Left ventricle myocardium superior (tissue), 1 donor: Measurements from ENCODE around the gene DLX5. TPM values are rescaled to one million over a fixed set of nuclear protein-coding genes. Genes with fewer than 3 reads are reported as not detected.
A peak's percentile ranks its signal among the peaks of the same experiment; 100 is the strongest.

ENCODE experiments used
- ATAC-seq: fragments of 200-7000 bp; cut with Tn5 transposase; one replicate; pipeline ENCODE4 v1.9.1; 2020; ENCODE audit warnings: mild to moderate bottlenecking, moderate library complexity
- DNase-seq: peaks from one replicate; pipeline ENCODE4 v3.0.0-alpha.2; 2020
- intact Hi-C: fragments of 100-400 bp; cut with micrococcal nuclease; formaldehyde crosslinking; loops from one replicate; pipeline ENCODE4 v1.11.0; 2022
- total RNA-seq: library from RNA; stranded (reverse); fragmentation: NEBNext Ultra II Directional; extraction: Animal tissue kit (Norgen Biotek cat#: 25700); gene quantifications from one replicate; pipeline ENCODE4 v1.2.1, GENCODE V29; 2021
- donor health status: DM: no; HTN: yes; CAD: no; lungs with severe emphysema.

The DLX5 gene
- total RNA-seq, 1 donor from 2014 or later, result not detected

DNA sequence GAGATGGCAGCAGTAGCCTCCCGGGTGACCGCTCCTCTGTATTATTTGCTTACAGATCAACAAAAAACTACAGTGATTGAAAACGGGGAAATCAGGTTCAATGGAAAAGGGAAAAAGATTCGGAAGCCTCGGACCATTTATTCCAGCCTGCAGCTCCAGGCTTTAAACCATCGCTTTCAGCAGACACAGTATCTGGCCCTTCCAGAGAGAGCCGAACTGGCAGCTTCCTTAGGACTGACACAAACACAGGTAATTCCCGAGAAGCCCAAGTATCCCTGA, 17.1 kb downstream of the DLX5 start:
- no peak for DNase-seq
- ATAC-seq, result no peak
- intact Hi-C loops, result no loop called here

DNA sequence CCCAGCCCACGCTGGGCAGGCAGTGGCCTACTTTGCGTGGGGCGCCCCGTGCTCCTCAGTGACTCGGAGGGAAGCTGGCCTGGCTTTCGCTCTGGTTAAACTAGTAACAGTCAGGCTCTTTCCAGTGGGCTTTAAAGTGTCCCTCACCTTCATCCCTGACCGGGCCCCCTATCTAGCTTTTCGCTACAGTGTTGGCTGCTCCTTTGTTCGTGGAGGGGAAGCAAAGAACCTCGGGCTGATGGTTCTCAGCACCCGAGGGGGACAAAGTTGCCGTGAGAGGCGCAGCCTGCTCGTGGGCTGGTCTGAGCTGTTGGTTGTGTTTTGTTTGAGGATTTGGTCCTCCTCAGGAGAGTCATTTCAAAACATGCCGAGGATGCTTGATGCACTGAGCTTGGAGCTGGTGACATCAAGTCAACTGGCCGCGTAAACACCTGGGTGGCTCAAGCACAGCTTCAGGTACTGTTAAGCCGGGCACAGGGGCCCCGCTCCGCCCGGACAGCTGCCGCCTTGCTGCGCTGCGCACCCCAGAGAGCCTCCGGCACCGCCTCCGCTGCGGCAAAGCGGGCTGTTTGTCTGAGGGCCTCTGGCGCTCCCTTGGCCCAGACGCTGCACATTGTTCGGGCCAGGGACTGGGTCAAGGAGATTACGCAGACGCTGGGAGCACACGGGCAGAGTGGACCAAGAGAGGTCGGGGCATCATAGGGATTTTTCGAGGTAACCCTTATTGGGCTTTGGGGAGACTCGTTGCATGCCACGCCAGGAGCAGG, 17.6 kb downstream of the DLX5 start:
- ATAC-seq, result no peak
- intact Hi-C loops, result no loop called here

DNA sequence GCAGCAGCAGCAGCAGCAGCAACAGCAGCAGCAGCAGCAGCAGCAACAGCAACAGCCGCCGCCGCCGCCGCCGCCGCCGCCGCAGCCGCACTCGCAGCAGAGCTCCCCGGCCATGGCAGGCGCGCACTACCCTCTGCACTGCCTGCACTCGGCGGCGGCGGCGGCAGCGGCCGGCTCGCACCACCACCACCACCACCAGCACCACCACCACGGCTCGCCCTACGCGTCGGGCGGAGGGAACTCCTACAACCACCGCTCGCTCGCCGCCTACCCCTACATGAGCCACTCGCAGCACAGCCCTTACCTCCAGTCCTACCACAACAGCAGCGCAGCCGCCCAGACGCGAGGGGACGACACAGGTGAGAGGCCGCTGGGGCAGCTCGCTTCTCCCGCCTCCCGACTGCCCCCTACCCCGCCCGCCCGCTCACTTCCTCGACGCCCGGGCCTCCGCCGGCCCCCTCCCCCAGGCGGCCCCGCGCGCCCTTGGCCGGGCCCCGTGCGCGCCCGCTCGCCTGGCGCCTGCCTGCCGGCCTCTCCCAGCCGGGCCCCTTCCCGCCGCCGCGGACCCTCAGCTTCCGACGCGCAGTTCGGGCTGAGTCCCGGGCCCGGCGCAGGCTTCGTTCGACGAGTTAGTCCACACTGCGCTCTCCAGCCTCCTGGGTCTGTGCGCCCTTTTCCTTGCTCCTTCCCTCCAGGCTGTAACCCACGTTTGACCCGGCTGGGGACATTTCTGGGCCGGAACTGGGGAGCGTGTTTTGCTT, 18.4 kb downstream of the DLX5 start:
- DNase-seq (peak; percentile 46), ATAC-seq (peak; percentile 72)
- intact Hi-C loops, result no loop called here

More for the DNA sequence above, 17.6 kb downstream of the DLX5 start:
- DNase-seq, result no peak

DNA sequence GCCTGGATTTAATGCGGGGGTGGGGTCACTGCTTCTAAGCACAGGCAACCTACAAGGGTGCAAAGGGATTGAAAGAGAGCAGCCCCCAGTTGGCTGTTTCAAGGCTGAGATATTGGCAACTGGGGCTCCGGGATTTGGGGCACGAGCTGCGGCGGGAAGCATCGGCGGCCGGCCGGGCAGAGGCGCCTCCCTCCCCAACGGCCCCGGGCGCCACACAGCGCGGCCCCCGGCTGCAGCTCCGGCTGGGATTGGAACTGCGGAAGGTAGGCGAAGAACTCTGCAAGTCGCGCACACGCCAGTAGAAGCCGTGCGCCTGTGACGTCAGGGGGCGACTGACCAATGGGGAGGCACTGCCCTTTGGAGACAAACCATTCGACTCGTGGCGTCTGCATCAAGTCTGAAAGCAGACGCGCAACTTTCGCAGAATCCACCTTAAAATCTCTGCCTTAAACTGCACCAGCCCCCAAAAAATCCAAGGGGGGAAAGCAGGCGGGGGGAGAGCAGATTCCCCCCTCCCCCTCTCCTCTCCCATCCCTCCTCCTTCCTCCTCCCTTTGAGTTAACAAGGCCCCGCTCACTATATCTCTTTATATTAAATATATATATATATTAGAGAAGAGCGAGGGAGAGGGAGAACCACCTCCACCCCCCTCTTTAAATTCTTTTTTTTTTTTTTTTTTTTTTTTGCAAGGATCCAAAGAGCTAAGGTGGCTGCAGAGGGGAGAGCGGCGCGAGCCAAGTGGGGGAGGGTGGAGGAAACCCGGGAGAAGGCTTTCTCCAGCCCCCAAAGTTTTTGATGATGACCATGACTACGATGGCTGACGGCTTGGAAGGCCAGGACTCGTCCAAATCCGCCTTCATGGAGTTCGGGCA, 19.2 kb downstream of the DLX5 start, which contains the start of gene DLX6:
Gene DLX6, plus strand, starts transcription at position 371 of the 872 bp plus-strand sequence. Its CDS starts 425 bp downstream, at position 796.
- intact Hi-C loops, result no loop called here
- peak; percentile 36 for ATAC-seq
- DNase-seq, result peak; percentile 52

DNA sequence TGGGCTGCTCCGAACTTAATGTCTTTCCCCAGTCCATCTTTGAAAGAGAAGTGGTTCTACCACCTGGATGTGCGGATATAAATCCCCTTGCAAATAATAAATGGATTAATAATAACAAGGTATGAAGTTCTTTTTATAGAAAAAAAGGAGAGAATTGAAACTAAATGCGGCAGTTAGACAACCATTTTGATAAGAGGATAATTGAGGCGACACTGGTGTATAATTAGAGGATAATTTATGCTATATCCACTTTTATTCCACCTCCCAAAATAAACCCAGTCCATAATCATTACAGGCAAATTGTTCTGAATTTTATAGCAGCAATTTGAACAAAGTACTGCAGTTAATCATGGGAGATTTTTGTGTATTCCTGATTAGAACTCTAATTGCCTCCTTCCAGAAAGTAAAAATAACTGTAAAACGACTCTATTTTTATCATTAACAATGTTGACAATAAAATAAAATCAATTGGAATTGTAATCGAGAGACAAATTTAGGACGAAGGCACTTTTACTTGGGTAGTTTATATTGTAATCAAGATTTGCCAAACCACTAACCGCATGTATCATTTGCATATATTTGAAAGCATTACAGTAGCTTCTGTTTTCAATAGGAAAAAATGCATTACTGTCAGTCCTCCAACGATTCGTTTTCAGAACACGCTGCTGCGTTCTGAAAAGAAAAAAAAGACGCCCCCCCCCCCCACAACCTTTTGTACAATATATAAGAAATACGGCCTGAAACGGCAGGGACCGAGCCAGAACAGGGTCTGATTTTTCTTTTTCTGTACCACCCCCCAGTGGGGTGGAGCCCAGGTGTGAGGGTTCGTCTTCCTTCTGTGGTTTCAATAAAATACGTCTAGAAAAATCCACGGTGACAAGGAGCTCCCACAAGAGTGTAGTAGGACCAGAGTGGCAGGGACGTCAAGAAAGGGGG, 20.1 kb downstream of the DLX5 start:
- DNase-seq (no peak), ATAC-seq (no peak)
- intact Hi-C loops, result no loop called here

DNA sequence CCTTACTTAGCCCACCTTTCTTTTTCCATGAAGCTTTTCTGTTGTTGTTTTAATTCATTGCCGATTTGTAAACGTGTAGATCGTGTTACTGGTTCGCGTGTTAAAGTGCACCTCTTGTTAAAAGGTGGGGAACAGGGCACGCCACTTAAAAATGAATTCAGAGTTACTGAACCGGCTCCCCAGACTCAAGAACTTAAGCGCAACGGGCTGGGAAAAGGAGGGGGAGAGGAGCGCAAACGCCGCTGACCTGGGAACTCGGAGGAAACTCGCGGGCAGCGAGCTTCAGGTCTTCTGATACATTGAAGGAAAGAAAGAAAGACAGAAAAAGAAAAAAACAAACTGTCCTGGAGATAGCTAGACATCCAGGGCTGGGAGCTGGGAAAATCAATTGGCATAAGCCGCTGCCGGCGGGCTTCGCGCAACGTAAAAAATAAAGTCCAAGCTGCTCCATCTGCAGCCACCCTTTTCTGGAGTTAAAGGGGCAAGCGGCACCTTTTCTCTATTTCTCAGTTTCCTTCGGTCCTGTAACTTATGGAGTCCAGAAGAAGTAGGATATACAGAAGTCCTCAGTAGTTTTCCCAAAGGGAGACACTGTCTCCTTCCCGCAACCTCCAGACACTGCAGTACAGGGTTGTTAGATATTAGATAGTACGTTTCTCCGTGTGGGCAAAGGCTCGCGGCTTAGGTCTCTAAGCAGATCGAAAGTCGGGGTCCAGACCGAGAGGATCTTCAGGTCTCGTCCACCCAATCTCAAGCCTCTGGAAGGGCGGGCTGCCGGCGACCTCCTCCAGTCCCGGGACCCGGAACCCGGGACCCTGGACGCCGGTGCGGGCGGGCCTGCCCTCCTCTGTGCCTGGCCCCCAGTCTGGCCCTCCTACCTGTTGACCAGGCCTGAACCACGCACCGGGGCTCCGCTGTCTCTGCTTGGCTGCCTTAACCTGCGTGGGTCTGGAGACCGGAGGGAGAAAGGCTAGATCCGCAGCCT, 21.1 kb downstream of the DLX5 start:
- intact Hi-C loops, result no loop called here
- ATAC-seq, result no peak
- DNase-seq, result no peak

DNA sequence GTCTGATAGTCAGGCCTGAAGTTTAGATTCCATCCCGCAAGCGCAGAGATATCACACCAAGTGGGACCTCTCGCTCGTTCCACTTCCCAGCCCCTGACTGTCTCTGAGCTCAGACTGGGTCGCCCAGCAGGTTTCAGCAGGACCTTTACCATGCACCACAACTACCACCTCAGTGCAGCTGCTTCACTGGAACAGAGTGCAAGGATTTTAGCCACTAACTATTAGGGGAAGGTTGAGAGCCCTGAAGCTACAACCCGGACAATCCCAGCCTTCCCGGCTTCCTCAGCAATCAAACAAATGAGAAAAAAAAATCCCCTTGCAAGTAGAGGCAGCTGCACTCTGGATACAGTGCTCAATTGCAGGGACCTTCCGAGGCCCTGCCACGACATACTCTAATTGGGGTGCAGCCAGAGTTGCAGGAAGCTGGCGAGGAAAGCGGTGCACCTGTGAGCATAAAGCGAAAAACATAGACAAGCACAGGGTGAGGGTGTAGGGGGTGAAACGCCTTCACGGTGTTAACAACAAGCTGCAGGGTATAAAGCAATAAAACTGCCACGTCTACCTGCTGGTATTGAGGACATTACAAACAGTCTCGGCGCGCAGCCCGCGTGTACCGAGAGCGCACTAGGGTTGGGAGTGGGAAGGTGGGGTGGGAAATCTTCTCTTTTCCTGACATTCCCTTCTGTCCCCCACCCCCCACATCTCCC, 21.9 kb downstream of the DLX5 start:
- ATAC-seq (no peak), DNase-seq (no peak)
- intact Hi-C loops, result no loop called here

DNA sequence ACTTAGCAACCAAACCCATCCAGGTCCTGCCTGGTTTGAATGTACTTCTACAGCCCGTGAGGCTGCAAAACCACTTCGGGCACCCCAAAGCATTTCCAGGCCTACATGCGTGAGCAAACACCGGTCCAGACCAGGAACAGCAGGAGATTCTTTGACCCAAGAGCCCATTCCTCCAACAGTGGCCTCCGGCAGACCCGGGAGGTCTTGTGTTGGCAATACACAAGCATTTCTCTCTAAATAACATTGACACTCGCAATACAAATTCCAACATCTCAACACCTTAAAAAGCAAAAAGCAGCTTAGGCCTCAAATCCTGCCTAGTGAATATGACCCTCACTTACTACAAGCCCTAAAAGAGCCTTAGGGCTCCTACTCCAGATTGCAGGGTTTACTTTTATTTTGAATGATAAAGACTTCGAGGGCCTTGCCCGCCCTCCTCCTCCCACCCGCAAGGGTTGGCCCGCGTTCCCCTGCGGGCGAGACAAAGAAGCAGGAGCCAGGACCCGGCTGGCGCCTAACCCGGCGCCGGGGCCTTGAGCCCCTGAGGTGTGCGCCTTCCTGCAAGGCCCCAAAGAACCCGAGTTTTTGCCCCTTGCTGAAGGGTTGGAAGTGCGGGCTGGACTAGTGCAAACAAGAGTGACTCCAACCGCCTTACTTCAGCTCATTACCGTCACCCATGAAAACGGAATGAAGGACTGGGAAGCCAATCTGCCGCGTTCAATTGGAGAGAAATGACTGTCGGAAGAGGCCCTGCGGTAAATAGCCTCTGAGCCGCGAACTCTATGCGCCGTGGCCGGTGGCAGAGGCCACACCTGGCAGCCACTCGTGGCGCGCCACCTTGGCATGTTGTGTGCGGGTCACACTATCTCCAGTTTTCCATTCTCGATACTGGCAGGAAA, 22.7 kb downstream of the DLX5 start:
- ATAC-seq, result no peak
- intact Hi-C loops, result no loop called here
- DNase-seq, result no peak

DNA sequence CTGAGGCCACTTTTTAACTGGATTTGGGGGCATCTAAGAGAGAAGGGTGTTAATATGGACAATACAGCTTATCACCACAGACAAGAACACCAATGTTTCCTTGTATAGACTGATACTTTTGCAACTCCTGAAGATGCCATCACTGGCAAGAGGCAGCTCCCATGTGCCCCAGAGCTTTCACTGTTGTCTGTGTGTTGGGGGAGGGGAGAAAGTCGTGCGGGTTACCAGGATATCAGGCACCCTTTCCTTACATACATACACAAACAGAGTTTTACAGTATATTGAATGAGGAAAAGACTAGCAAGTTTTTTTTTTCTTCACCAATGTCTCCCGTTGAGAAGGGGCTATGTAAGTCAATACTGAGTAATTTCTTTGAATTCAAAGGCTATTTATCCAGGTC, 23.4 kb downstream of the DLX5 start:
- intact Hi-C loops, result no loop called here
- no peak for DNase-seq
- ATAC-seq, result no peak

DNA sequence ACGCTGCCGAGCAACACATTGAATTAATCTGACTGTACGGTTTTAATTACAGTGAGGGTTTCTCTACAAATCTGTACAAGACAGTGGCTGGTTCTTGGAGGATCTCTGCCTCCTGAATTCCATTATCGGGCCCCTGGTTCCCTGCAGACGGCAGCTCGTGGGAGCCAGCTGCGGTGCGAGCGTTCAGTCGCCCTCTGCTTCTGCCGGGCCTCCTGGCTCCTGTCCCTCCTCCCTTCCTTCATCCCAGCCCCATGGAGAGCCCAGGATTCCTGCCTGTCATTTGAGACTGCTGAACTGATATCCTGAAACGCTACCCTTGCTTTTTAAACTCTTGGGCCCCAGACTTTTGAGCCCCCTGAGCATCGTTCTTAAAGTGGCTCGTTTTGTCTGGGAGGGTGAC, 25.9 kb downstream of the DLX5 start:
- ATAC-seq, result no peak
- no peak for DNase-seq
- intact Hi-C loops, result no loop called here

DNA sequence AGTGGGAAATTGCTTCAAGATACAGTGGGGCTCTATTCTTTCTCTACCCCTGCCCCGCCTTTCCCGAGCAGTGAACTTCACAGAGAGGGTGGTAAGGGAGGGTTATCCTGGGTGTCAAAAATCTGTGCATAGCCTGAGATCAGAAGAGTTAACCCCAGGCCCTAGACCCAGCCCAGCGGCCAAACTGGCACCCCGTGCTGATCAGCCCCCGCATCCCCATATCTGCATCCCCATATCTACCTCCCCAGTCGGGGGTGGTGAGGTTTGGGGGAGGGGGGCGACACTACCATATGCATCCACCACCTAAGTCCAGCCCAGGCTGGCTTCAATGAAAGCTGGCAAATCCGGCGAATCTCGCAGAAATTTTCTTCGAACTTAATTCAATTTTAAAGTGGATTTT, 26.3 kb downstream of the DLX5 start:
- no peak for ATAC-seq
- no peak for DNase-seq
- intact Hi-C loops, result no loop called here

DNA sequence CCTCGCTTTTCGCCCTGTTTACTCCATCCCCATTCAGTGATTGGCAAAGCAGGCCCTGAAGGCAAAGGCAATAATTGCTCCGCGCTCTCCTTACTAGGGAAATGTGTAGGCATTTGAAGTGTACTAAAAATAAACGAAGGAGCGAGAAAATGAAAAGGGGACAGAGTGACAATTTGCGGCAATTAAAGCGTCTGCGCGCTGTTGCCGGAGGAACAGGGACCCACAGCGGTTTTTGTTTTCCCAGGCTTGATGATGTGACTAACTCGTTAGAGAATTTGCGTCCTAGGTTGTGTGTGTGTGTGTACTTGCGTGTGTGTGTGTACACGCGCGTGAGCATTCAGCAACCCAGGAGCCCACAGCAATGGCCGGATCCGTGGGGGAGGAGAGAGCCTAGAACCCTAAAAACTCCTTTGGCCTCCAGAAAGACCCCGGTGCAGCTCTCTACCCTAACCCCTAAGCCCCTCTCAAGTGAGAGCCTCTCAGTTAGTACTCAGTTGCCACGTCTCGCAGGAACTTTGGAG, 27.1 kb downstream of the DLX5 start:
- intact Hi-C loops, result no loop called here
- ATAC-seq (no peak), DNase-seq (no peak)

DNA sequence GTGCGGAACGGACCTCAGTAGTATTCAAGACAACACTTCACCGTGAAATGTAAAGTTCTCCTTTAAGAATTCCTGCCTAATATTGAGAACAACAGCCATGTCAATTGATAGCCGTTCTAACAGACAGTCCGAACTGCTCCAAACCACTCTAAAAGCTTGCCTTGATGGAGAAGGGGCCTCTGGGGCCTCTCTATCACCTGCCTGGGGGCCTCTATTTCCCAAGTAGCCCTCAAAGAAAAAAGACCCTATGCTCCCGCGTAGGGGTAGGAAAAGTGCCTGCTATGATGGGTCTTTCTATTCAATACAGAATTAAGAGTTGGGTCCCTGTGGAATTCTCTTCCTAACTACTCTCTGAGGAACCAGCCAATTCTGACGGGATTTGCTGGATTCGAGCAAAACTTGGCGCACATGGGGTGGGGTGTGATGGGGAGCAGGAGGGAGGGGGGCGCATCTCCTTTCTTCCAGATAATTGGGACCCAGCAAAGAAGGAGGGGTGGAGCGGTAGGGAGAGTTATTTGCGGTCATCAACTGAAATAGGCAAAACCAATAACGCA, 27.6 kb downstream of the DLX5 start:
- DNase-seq, result no peak
- ATAC-seq, result no peak
- intact Hi-C loops, result no loop called here

DNA sequence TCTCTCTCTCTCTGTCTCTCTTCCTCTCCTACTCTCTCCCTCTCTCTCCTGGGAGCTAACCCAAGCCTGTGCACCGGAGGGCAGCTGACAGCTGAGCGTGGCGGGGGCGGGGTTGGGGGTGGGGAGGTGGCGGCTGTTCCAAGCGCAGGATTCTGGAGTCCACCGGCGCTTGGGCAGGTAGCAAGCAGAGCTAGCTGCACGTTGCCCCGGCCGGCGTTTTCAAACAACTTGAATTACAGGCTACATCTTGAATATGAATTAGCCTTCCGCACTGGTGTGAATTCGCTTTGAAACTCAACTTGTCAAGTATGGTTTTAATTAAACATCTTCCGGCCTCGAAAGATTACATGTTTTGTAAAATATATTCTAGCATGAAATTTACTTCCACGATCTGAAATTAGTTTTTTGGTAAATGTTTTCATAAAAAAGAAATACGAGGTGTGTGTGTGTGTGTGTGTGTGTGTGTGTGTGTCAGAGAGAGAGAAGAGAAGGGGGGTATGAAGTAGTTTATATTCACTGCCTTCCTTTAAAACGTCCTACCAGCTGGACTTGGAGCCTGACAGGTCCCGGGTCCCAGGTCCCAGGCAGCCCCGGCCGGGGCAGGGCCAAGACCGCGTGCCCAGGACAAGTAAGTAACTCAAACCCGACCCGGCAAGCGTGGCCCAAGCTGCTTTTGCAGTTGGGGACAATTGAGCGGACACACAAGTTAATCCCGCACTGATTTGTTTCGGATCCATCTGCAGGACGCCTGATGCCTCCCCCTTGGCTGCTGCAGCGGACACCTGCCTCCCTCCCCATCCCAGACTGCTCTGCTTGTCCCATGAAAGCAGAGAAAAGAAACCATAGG, 28.3 kb downstream of the DLX5 start:
- no peak for ATAC-seq
- intact Hi-C loops, result no loop called here
- DNase-seq, result no peak
